NOMO-1 treated with DMSO at 0.1 percent for 48 hours (cell line): Measurements from ENCODE around the gene THSD4.
"Not testable (repeated sequence)": the region's sequence is repeated elsewhere in the genome, so short reads cannot be mapped to it uniquely, and the experiment has no call there.

Source experiments
- DNase-seq: peaks from one replicate; lab custom pipeline; 2025; ENCODE audit not compliant: unreplicated experiment; lab: John Stamatoyannopoulos, UW

The THSD4 gene

DNA sequence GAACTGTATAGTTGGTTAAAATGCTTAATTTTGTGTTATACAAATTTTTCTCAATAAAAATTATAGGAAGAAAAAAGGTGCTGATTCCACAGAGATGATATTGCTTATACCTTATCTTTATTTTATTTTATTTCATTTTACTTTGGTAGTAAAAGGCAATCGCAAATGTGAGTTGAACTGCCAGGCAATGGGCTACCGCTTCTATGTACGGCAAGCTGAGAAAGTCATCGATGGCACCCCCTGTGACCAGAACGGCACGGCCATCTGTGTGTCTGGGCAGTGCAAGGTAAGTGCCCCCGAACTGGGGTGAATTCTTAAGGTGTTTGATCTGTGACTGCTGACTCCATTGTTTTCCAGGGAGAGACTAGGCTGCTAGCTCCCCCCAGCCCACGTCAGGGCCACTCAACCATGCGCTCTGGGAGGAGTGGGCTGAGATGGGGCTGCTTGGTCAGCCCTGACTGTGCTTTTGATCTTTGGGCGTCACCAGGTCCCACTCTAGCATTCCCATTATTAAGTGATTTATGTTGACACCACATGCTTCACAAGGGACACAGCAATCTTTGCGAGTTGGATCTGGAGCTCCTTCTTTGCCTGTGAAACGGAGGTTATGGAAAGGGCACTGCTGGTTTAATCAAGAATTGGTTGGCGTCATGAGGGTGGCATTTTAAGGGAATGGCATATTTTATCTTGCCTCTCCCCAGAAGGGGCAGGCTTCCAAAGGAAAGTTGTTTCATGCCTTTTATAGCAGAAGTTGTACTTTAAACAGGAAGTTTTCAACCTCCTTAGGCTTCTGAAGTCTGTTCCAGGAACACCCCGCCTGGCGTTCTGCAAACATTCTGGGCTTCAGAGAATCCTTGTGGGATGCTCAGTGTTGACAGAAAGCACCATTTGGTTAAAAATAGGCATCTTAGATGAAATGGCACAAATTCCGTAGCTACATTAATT lies 296.5 kb downstream of the THSD4 start:
- DNase-seq: no peak

DNA sequence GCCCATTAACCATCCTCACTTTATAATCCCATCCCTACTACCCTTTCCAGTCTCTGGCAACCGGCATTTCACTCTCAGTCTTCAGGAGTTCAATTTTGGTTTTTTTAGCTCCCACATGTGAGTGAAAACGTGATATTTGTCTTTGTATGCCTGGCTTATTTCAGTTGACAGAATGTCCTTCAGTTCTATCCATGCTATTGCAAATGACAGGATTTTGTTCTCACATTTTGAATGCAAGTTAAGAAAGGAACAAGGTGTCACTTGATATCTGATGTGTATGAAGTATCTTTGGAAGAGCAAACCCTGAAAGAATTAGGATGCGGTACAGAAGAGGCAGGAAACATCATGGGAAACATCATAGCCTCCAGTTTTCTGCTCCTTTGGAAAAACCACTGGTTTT lies 298.1 kb downstream of the THSD4 start:
- no peak for DNase-seq

DNA sequence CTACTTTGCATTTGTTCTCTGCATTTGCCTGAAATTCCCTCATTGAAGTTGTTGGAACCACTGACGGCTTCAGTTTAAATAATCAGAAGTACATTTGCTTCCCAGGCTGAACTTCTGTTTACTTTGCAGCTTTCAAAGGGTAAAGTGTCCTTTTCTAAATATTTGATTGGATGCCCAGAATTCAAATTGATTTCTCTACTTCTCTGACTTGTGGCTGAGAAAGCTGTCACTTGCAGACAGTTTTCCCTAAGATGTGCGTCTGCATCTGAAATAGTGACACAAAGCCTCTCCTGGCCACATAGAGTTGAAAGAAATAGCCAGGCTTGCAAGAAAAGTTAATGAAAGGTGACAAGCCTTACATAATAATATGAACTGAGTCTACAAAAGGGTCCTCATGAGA lies 299.6 kb downstream of the THSD4 start:
- no peak for DNase-seq

DNA sequence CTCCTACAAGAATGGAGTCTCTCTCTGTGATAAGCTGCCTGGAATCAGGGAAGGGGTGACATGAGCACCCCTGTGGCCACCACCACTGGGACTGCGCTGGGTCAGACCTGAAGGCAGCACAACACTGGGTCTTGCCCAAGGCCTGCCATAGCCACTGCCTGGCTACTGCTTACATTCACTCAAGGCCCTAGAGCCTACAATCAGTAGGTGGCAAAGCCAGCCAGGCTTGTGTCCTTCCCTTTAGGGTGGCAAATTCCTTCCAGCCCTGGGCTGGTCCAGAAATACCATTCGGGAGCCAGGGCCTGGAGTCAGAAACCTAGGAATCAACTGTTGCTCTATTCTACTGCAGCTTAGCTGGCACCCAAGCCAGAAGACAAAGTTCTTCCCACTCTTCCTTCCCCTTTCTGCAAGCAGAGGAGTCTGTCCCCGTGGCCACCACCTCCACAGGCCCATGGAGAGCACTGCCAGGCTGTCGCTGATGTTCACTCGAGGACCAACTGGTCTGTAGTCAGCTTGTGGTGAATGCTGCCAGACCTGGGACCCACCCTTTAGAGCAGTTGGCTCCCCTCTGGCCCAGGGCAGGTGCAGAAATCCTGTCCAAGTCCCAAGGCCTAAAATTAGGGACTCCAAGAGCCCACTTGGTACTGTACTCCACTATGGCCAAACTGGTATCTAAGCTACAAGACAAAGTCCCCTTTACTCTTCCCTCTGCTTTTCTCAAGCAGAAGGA lies 307.4 kb downstream of the THSD4 start:
- no peak for DNase-seq

DNA sequence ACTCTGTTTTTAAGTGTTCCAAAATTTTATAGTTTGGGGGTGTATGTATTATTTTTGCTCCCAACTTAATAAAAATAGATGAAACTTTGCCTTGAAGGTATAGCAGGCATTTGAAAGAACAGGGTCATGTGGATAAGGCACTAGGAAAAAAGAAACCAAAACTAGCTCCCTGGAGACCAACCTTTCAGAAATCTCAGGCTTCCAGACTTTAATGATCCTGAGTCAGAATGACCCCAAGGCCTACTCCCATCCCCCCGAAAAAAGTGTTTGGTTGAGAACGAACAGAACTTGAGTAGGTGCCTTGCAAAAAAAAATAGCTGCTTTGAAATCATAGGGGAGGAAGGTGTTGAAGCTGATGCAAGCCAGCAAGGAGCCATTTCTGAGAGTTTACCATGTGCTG lies 309.5 kb downstream of the THSD4 start:
- DNase-seq: no peak

DNA sequence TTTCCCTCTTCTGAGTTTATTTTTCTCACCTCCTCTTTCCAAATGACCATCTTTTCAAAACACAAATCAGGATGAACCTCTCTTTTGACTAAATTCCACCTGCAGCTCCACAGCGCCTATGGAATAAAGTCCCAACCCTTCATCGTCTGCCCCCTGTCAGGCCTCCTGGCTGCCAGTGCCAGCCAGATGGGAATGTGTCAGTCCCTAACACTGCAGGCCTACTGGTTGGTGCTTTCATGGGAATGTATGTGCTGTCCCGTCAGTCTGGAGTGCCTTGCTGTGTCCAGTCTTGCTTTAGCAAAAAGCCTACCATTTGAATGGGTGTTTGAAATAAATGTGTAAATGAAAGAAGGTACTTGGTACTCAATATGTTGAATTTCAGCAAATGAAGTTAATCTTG lies 310.1 kb downstream of the THSD4 start:
- no peak for DNase-seq

DNA sequence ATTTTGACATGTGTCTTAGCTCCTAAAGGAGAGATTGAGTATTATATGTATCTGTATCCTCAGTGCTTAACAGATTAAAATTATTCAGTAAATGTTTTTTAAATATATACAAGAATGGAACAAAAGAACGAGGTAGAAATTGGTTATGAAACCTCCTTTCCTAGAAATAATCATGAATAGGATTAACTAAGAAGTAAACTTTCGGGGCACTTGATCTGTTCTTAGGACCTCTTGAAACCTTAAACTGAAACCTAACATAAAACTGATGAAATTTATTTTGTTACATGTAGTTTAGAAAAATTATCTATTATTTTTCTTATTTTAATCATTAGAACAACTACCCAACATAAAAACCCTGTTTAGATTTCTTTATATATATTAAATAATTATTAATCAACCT lies 311.5 kb downstream of the THSD4 start:
- no peak for DNase-seq

DNA sequence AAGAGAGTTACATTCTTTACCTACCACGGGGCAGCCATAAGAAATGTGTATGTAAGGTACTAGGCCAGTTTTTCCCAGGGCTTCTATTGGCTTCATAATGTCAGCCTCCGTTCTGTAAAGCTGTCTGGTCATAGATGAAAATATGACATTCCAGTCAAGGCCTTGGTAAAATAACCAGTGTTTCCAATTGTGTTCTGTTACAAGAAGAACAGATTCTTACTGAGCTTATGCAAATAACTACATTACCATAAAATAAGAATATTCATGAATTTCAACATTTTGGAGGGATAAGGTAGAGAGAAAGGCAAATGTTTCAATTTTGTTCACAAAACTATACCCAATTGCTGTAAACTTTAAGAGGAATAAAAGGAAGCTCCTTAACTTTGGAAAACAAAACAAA lies 315.5 kb downstream of the THSD4 start:
- no peak for DNase-seq

DNA sequence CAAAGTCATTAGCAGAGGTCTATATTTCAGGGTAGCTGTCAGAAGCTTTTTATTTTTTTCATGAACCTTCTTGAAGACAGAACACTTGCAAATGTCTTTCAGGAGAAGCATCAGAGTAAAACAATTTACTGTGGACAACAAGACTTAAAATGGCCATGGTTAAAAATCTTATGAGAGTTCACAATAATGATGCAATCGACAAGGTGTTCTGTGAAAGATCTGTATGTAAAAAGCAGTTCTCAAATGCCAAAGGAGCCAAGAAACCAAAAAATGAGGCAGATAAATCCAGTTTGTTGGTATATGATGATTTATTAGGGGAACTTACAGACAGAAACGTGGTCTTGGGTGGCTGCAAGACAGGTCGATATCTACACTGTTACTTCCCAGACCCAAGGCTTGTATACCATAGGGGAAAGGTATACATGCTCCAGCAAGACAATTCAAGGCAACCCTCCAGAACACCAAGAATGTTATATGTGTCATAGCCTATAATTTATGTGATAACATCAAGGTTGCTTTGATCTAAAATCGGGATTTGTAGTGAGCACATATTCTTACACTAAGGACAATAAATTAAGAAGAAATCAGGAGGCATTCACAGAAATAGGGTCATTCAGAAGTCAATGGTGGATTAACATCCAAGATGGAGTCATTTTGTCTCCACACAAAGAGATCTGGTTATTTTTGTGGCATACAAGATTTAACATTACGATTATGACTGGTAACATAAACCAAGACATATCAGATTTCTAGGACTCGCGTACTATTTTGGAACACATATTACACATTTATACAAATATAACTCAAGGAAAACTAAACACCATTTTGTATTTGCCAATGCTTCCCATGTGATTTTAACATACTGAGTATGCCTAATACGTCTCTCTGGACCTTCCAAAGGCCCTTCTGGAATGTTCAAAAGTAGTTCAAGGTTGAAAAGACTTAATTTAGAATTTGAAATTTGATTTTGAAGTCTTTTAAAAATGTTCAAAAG lies 316.4 kb downstream of the THSD4 start:
- no peak for DNase-seq

DNA sequence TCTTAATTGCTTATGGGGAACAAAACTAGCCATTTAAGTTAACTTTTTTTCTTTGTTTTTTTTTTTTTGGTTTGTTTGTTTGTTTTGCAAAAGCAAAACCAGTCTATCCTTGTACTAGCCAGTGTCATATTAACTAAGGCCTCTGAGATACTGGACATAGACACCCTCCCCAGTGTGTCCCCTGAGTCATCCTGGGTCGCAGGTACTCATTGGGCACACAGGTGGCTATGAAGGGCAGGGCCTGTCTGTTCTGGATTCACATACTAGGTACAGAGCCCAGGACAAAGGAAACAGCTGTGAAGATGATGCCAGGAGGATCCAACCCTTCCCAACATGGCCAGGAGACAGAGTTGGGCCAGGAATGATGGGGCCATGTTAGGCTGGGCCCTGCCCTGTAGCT lies 318.1 kb downstream of the THSD4 start:
- DNase-seq: no peak

DNA sequence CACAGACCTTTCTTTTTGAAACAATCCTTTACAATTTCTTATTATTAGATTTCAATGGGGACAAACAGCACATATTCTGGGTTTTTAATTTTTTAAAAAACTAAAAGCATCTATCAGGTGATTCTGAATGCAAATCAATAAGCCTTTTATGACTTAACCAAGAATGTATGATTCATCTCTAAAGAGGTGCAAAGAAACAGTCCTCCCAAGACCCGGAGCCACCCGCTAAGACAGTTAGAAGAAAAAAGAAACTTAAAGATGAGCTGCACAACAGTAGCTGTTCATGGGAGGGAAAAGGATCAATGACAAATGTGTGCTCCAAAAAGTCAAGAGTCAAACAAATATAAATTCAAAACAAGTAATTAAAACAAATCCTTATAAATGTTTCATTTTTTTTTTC lies 319.5 kb downstream of the THSD4 start:
- no peak for DNase-seq

DNA sequence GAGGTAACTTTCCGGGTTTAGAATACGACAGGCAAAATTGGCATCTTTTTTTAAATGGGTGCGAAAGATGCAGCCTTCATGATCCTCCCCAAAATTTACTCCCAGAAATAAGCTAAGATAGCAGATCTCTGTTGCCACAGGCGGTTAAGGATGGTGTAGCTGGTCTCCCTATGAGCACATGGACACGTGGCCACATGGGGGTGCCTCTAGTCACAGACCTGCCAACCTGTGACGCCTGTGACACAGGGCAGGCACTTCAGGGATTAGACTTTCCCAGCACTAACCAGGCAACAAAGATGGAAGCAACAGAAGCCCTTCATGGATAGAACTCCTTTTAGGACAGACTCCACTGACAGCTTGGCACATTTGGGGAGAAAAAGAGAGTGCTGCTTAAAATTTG lies 320.3 kb downstream of the THSD4 start:
- DNase-seq: no peak

DNA sequence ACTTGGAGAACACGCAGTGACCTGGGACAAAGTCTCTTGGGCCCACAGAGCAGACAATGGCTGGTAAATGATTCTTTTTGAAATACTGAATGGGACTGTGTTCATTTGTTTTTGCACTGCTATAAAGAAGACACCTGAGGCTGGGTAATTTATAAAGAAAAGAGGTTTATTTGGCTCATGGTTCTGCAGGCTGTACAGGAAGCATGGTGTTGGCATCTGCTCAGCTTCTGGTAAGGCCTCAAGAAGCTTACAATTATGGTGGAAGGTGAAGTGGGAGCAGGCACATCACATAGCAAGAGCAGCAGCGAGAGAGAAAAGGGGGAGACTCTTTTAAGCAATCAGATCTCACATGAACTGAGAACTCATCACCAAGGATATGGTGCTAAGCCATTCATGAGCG lies 321.6 kb downstream of the THSD4 start:
- no peak for DNase-seq

DNA sequence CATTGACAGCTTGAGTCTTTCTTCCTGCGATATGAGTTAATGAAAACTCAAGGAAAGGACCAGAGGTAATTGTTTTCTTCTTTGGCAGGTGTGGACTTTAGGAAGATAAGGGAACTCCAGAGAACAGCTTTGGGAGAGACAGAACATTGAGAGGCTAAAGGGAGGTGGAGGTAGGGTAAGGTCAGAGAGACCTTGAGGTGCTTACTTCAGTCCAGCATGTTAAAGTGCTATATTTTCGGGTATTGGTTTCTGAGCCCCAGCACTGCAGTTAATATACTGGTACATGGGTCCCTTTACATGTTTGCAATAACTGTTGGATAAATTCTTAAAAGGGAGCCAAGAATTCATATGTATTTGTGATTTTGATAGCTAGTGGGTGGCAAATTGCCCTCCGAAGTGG lies 322.1 kb downstream of the THSD4 start:
- no peak for DNase-seq

DNA sequence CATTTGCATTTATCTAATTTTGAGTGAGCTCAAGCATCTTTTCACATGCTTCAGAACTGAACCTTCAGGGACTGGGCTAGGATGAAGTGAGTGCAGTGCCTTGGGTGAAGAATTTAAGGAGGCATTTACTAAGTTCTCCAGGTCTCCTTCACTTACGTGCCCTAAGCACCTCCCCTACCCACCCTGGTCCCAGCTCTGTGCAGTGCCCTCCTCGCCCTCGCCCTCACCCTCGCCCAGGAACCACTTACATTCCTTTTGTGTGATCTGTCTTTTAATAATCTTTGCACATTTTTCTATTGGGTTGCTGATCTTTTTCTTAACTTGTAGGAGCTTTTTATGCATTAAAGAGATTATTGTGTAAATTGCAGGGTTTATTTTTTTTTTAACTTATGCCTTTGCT lies 322.6 kb downstream of the THSD4 start:
- no peak for DNase-seq

DNA sequence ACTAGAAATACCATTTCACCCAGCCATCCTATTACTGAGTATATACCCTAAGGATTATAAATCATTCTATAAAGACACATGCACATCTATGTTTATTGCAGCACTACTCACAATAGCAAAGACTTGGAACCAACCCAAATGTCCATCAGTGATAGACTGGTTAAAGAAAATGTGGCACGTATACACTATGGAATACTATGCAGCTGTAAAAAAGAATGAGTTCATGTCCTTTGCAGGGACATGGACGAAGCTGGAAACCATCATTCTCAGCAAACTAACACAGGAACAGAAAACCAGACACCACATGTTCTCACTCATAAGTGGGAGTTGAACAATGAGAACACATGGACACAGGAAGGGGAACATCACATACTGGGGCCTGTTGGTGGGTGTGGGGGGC lies 324.2 kb downstream of the THSD4 start:
- DNase-seq: not testable (repeated sequence)

DNA sequence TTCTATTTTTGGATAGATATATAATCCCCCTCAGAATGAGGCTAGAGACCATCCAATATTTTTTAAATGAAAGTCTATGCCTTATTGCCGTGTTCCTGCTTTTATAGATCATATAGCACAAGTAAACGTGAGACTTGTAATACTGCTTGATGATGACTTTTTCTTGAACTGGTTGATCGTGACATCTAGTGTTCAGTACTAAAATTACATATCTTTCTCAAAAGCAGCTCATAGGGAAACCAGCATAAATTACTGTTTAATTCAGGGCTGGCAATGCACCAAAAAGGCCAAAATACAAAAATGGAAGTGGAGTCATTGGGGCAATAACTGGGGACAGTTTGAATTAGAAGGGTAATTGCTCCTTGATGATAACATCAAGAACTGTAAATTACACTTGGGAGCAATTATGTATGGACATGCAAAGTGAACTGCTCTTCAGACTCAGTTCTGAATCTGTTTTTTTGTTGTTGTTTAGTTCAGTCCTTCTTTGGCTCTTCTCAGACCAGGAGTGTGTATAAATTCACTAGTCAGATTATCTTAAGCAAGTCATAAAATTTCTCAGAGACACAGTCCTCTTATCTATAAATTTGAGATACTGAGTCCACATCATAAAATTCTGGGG lies 325.3 kb downstream of the THSD4 start:
- DNase-seq: peak; percentile 69

DNA sequence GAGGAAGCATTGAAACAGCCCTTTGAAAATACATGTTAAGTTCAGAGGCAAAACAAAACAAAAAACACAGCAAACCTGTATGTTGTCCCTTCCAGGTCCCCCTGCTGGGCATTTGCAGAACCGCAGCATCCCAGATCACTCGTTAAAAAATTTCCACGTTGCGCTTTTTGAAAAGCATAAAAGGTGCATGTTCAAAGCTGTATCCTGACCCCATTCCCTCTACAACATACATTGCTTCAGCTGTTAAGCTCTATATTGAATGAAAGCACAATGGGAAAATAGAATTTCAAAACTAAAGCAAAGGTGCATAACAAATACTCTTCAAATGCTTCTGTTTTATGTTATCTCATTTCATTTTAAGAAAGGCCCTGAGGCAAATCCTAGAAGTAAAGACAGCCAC lies 328.3 kb downstream of the THSD4 start:
- DNase-seq: peak; percentile 50

DNA sequence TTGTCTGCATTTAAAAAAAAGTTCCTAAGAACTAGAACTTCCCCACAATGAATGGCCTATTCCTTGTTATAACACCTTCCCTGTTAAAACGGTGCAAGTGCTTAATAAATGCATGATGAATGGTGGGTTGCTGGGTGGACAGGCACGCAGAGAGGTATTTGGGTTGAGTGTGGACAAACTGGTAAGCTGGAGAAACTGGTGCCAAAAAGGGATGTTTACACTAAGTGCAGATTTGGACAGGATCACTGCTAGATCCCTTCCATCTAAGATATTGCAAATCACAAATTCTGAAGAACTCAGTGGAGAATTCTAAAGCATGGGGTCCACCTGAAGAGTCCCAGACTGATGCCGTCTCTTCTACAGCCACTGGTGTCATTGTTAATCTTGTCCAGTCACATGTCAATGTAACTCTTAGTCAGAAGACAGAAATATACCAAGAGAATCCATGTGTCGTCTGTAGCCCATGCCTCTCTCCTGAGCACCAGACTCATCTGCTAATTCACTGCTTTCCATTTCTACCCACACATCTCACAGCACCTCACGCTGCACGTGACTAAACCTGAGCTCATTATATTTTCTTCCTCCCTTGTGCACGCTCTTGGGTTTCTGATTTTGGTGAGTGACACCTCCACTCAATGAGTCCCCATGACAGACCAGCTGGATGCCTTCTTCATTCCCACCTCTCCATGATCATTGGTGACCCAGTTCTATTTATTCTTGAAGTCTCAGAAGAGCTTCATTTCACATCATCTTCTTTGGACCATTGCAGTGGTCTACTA lies 328.9 kb downstream of the THSD4 start:
- DNase-seq: no peak
